SKM-1 treated with dmso at 0.1 percent for 144 hours (cell line): ENCODE data around the gene CMAS.

Source experiments
- DNase-seq: peaks from one replicate; lab custom pipeline; 2025; ENCODE audit not compliant: unreplicated experiment; lab: John Stamatoyannopoulos, UW

The CMAS gene

GRCh38 chr12:22105542-22105941, 59.5 kb downstream of the CMAS start:
- no peak for DNase-seq

GRCh38 chr12:22110176-22110575, 64.2 kb downstream of the CMAS start:
- no peak for DNase-seq
